ENCODE results near the gene PCCA.

DNA sequence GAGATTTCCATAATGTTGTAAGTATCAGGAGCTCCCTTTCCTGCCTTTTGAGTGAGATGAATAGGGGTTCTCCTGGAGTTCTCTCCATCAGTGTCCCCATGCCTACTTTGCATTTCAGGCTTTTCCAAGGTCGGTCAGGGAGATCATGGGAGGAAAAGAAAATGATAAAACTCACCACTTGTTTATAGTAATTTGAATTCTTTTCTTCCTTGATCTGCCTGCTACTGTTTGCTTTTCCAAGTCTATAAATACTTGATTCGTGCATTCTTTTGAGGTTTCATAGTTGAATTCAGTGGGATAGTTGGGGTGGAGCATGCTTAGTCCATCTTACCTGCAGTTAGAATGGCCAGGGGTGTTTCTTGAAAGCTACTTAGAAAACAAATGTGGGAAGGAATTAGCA, 51.5 kb downstream of the PCCA start:
- TF ChIP-seq, protein P1, sequence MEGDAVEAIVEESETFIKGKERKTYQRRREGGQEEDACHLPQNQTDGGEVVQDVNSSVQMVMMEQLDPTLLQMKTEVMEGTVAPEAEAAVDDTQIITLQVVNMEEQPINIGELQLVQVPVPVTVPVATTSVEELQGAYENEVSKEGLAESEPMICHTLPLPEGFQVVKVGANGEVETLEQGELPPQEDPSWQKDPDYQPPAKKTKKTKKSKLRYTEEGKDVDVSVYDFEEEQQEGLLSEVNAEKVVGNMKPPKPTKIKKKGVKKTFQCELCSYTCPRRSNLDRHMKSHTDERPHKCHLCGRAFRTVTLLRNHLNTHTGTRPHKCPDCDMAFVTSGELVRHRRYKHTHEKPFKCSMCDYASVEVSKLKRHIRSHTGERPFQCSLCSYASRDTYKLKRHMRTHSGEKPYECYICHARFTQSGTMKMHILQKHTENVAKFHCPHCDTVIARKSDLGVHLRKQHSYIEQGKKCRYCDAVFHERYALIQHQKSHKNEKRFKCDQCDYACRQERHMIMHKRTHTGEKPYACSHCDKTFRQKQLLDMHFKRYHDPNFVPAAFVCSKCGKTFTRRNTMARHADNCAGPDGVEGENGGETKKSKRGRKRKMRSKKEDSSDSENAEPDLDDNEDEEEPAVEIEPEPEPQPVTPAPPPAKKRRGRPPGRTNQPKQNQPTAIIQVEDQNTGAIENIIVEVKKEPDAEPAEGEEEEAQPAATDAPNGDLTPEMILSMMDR (IDR thresholded peaks at IDR 0.05; ENCODE audit: insufficient read depth, low read length, poor library complexity, severe bottlenecking) = no peak
- TF ChIP-seq EZH2phosphoT487 (conservative IDR thresholded peaks at IDR 0.05; ENCODE audit: low read length) = no peak
